ELF-1 (cell line): ENCODE results near the gene TMEM253.

Experiments used
- DNase-seq: peaks from one replicate; pipeline ENCODE4 v3.0.0-alpha.2; 2016; ENCODE audit warnings: low read depth, low spot score

The TMEM253 gene

DNA sequence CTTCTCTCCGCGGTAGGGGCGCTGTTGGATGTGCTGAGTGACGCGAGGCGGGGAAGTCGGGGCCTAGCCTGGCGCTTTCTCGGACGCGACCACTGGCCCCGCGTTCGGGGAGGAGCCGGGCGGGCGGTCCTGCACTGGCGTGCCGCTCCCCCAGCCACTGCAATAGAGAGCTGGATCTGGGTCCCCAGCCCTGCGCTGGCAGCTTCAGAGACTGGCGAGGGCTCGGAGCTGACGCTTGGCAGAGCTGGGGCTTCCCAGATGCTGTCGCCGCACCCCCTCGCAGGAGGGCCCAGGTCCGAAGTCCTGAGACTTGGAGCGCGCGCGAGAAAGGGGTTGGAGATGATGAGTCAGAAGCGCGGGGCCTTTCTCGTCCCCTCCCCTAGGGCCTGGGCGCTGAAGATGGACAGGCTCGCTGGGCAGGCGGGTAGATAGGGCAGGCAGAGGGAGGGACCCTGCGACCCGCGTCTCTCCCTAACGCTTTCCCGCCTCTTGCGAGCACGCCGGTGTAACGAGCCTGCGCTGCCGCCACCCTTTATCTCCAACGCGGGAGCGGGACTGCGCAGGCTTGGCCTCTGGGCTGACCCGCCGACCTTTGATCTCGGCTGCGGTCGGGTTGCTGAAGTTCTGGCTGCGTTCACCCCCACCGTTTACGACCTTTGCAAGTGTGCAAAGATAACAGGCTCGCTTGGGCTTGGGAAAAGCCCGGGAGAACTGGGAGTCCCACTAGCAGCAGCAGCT lies 3.0 kb downstream of the TMEM253 start:
- DNase-seq = peak; percentile 98

DNA sequence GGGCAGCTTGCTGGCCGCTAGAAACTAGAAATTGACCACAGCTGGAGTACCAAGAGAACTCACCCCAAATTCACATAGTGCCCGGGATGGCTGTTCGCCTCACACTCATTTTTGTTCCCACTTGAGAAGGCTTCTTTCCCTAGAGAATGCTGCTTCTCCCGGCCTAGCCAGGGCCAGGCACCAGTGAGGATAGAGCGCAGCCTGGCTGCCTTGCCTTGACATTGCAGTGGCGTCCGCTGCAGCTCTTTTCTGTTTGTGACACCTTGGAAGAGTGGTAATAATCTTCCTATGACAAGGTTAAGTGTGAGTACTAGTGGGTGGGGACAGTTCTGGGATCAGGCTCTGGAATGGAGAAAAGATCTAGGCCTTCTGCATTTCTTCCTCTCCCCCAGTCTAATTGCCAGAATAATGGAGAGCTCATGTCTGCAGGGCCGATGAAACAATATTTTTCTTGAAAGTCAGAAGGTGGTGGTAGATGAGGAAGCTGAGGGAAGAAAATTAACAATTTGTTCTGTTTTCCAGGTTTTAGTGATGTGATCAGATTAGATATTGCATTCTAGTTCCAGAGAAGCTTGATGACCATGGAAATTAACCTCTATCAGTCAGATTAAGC lies 3.7 kb downstream of the TMEM253 start:
- peak; percentile 89 for DNase-seq

DNA sequence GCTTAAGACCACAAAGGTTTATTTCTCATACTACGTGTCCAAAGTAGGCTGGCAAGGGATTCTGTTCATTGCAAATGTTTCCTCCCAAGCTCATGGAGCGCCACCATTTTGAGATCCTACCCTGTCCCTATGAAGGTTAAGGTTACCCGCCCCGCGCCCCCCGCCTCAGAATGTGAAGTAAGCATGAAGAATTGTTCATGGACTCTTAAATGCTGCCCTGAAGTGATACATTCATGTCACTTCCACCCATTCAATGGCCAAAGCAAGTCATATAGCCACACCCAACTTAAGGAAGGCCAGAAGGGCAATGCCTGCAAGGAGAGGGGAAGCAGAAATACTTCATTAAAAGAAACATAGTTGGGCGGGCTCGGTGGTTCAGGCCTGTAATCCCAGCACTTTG lies 4.2 kb downstream of the TMEM253 start:
- DNase-seq = no peak

DNA sequence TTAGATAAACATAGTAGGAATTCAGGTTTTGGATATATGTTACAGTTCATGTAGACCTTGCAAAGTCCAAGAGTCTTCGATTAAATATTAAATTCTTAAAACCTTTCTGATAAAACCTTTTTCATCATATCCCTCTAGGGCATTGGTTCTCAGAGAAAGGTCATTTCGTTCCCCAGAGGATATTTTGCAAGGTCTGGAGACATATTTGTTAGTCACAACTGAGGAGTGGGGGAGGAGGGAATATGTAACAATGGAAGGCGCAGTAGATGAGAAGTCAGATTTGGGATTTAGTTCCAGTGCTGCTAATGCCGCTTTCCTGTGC lies 5.3 kb downstream of the TMEM253 start:
- DNase-seq = no peak

DNA sequence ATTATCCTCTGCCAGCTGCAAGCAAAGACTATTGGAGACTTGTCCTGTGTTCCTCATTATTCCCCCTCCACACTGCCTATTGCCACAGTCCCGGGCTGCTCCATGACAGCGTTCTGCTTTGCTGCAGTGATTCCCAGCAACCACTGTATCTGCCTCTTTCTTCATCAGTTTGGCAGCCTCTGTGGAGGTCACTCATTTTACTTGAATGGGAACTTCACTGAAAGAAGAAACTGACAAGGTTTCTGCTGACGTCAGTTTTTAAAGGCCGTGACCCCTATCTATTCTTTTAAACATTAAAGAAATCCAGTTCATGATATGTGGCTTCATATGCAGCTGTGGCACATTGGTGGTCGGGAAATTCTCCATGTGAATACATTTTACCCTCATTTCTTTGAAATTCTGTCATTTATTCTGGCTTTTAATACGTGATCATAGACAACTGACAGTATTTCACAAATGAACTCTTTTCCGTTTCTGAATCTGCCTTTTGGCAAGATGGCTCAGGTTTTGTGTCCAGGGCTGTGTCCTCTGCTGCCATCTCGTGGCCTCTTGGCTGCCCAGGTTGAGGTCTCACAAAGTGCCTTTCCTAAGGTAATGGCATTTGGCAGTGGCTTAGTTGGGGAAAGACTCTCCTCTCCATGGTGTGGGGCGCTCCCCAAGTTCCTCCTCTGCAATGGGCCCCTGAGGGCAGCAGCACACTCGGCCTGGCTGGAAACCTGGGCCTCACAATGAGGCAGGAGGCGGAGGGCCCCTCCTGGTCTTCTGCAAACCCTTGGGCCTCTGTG lies 5.8 kb downstream of the TMEM253 start:
- DNase-seq = peak; percentile 89

DNA sequence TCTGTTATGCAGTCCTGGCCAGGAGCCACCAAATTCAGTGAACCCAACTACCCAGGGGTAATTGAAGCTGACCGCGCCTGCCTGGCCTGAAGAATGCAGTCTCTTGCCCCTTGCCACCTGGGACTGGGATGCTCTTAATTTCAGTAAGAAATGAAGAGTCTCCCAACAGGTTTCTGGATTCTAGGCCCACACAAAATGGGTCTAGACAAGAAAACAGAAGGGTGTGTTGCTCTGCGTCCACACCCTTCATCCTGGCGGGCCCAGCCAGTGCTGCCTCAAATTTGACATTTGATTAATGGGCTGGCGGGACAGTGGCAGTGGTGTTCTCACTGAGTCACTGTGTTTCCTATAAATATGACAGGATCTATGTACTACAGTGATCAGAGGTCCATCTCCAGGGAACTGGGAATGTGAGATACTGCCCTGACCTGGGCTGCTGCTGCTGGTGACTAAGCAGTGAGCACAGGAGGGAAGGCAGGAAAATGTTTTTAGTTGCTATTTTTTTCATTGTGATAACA lies 6.5 kb downstream of the TMEM253 start:
- no peak for DNase-seq

DNA sequence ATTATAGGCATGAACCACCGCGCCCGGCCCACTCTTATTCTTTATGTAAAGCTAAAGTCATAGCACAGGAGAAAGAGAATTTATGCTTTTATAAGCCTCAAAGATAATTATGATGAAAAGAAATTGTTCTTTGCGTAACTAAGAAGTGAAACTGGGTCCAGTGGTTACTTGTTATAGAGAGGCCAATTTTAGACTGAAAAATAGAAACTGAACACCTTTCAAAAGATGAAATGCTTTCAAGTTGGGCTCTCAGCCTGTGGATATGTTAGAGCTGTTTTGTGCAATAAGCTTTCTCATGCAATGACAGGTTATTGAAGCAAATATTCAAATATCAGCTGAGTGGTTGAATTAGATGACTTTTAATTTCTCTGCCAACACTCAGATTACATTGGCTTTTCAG lies 7.9 kb downstream of the TMEM253 start:
- no peak for DNase-seq

DNA sequence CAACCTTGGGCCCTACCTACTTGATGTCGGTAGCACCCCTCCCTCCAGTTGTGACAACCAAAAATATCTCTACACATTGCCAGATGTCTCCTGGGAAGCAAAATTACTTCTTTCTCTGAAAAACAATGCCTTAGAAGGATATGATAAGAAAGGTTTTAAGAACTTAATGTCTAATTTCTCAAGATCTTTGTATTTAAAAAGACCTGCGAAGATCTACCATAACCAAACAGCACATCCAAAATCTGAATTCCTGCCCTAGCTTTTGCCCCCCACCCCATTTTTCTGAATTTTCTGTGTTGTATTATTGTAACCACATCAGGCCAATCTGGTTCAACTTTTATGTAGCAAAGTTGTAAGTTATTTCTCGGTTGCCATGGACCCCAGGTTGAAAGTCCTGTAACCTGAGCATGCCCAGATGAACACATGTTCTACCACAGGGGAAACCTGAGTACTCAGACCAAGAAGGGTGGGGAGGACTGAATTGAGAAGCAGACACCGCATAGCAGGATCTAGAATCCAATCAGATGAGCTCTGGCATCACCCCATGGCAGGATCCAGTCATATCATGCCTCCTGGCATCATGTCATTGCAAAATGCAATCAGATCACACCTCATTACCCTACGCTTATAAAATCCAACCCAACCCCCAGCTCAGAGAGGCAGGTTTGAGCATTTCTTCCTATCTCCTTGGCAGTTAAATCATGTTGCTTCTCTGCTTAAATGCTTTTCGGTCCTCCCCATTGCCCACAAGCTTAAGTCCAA lies 8.7 kb downstream of the TMEM253 start:
- DNase-seq = no peak

DNA sequence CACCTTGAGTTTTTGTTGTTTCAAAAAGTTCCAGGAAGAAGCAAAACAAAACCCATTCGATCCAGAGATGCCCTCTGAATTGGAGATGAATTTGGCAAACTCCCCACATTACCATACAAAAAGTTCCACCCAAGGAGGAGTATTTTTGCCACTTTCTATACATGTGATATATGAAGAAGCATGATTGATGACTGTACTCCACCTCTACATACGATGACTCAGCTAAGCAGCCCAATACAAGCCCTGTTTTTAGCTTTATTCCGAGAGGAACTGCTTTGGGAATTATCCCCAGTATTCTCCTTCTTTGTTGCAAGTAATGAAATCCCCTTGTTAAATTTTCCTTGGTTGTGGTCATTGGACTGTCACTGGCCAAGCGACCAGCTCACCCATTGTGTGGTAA lies 11.4 kb downstream of the TMEM253 start:
- no peak for DNase-seq

DNA sequence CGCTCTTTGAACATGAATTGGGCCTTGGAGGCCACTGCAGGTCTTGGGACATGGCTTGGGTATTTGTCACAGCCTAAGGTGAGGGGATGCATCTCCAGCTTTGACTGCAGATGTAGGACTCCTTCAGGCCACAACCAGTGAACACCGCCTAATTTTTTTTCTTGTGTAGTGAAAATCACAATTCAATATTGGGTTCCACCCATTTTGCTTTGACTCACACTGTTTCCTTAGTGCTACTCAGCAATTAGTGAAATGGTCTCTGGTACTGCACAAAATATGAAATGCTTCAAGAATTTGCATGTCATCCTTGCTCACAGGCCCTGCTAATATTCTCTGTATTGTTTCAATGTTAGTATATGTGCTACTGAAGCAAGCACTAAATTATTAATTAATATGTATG lies 12.5 kb downstream of the TMEM253 start:
- no peak for DNase-seq

DNA sequence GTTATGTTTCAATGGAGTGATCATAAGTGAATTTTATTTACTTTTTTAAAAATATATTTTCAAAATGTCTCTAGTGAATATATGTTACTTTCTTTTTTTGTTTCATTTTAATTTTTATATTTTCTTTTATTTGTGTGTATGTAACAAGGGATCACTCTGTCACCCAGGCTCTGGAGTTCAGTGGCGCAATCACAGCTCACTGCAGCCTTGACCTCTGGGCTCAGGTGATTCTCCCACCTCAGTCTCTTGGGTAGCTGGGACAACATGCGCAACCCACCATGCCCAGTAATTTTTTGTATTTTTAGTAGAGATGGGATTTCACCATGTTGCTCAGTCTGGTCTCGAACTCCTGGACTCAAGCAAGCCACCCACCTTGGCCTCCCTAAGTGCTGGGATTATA lies 18.1 kb downstream of the TMEM253 start:
- DNase-seq = no peak

DNA sequence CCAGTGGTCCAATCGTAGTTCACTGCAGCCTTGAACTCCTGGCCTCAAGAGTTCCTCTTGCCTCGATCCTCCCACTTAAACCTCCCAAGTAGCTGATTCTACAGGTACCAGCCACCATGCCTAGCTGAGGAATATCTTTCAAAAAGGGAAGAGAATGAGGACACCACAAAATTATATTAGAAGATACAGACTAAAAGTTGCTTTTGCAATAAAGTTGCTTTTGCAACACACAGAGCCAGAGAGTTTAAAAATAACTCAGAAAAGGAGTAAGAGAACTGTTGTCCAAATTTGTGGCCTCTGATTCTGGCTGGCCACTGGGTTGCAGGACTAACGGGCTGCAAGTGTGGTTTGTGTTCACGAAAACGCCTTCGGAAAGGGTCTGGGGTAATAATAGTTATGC lies 19.8 kb downstream of the TMEM253 start:
- DNase-seq = no peak

DNA sequence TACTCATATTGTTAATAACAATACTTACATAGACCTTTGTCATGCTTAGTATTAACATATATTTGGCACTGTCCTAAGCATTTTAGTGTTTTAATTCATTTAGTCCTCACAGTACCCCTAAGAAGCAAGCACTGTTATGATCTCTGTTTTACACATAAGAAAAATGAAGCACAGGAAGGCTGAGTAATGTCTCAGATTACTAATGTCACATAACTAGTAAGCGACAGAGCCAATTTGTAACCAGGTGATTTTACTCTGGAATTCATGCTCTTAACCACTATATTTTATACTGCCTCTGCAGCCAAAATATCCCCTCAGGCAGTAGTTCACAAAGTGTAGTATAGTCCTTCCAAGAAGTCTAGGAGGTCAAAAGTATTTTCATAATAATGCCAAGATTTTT lies 20.3 kb downstream of the TMEM253 start:
- DNase-seq = no peak

DNA sequence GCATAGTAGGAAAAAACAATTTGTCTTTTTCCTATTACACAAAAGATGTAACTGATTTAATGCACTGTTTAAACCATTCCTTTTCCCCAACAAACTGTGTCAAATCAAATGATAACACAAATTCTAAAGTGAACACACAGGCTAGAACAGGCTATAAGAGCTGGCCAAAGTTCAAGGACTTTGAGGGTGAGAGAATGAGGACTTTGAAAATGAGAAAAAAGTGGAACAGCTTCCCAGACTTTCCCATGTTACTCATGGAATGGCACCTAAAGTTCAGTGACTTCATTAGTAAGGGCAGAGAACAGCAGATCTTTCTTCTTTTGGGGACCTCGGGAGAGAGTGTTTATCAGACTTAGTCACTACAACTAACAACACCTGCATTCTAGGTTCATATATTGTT lies 22.6 kb downstream of the TMEM253 start:
- no peak for DNase-seq

DNA sequence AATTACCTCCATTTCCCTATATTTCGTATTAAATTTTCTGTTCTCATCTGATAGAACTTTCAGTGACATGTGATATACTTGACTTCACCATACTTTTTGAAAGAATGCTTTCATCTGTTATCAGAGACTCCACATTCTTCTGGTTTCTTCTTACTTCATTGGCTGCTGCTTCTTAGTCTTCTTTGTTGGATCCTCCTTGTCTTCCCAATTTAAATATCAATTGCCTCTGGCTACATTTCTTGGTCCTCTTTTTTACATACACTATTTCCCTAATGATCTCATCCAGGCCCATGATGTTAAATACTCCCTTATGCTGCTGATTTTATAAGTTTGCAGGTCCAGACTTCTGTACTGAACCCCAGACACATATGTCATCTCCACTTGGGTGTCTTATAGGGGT lies 33.0 kb downstream of the TMEM253 start:
- peak; percentile 3 for DNase-seq

DNA sequence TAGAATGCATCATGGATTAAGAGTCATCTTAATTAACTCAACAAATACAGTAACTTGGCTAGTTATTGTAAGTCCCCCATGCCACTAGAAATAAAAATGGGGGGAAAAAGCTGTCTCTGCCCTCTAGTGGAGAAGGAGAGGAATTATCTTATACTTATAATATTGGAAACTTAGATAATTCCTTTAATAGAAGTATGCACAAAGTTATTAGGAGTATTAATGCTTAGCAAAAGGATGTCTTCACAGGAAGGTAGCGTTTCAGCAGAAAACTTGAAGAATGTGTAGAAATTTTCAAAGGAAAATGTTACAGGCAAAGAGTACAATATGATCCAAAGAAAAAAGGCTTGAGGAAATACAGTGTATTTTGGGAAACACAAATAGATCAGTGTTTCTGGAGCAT lies 35.2 kb downstream of the TMEM253 start:
- no peak for DNase-seq

DNA sequence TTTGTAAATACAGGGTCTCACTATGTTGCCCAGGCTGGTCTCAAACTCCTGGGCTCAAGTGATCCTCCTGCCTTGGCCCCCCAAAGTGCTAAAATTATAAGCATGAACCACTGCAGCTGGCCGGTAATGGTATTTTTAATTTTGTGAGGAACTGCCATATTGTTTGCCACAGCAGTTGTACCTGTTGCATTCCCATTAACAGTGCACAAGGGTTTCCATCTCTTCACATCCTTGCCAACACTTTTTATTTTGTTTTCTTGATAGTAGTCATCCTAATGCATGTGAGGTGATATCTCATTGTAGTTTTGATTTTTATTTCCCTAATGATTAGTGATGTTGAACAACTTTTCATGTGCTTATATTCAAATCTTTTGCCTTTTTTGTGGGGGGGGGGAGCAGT lies 41.5 kb downstream of the TMEM253 start:
- no peak for DNase-seq

DNA sequence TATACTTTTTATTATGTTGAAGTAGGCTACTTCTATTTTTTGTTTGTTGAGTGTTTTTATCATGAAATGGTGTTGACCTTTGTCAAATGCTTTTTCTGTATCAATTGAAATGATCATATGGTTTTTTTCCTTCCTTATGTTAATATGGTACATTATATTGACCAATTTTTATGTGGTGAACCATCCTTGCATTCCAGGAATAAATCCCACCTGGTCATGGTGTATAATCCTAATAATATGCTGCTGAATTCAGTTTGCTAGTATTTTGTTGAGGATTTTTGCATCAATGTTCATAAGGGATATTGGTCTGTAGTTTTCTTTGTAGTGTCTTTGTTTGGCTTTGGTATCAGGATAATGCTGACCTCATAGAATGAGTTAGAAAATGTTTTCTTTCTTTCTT lies 44.6 kb downstream of the TMEM253 start:
- no peak for DNase-seq

DNA sequence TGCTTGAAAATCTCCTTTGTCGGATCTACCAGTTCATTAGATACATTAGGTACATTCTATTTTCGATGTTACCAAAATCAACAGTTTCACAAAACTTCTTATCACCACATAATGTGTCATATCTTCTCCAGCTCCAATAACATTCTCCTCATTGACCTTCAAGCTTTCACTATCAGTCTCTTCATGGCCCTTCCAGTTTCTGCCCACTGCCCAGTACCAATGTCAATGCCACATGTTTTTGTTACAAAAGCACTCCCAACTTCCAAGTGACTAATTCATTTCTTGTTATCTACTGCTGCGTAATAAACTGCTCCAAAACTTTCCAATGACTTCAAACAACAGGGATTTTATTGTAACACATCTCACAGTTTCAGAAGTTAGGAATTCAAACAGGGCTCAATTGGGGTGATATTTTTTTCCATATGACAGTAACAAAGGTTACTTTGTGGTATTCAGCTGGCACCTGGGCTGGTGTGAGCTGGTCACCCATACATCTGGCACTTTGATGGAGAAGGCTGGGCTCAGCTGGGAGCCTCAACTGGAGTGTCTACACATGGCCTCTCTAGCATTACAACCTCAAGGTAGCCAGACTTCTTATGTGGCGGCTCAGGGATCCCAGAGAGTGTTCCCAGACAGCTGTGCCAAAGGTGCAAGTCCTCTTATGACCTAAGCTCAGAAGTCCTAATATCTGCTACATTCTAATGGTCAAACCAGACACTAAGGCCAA lies 48.9 kb downstream of the TMEM253 start:
- no peak for DNase-seq
